DND-41 (cell line): ENCODE data around the gene KLHL11.

Source experiments
- EZH2 ChIP-seq: IDR thresholded peaks from 3 replicates; pipeline ENCODE4 v1.6.1; 2012; ENCODE audit warnings: borderline replicate concordance, low read depth, mild to moderate bottlenecking, moderate library complexity, low read length, inconsistent platforms; ENCODE audit not compliant: severe bottlenecking
- TF ChIP-seq, protein P1 (sequence below): IDR thresholded peaks from 2 replicates; pipeline ENCODE4 v1.5.1; 2012; ENCODE audit warnings: borderline replicate concordance, low read length, moderate library complexity, mild to moderate bottlenecking; ENCODE audit not compliant: poor library complexity, severe bottlenecking; ENCODE audit errors: extremely low read depth

DNA sequence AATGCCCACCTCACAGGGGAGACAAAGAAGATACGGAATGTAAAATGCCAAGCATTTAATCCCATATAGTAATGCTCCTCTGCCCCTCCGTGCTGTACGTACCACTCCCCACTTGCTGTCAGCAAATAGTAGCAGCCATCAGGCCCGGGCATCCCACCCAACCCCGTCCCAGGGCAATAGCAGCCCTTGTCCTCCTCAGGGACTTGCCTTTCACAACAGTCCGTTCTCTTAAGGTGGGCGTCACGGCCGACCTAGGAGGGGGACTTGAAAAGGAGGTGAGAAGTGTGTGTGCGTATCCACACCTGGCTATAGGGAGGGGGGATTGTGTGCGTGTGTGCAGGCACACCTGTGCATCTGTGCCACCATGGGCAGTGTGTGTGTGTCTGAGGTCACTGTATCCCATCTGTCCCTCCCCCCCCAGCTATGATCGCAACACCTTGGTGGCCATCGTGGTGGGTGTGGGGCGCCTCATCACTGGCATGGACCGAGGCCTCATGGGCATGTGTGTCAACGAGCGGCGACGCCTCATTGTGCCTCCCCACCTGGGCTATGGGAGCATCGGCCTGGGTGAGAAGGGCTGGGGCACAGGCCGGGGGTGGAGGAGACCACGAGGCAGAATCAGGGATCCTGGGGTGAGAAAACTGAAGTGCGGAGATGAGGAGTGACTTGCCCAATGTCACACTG lies 48.4 kb downstream of the KLHL11 start:
- no peak for TF ChIP-seq EZH2
- TF ChIP-seq, protein P1, sequence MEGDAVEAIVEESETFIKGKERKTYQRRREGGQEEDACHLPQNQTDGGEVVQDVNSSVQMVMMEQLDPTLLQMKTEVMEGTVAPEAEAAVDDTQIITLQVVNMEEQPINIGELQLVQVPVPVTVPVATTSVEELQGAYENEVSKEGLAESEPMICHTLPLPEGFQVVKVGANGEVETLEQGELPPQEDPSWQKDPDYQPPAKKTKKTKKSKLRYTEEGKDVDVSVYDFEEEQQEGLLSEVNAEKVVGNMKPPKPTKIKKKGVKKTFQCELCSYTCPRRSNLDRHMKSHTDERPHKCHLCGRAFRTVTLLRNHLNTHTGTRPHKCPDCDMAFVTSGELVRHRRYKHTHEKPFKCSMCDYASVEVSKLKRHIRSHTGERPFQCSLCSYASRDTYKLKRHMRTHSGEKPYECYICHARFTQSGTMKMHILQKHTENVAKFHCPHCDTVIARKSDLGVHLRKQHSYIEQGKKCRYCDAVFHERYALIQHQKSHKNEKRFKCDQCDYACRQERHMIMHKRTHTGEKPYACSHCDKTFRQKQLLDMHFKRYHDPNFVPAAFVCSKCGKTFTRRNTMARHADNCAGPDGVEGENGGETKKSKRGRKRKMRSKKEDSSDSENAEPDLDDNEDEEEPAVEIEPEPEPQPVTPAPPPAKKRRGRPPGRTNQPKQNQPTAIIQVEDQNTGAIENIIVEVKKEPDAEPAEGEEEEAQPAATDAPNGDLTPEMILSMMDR = no peak
